Smooth muscle cell (in vitro differentiated cells): ENCODE results near the gene ZSCAN20. TPM values are rescaled to one million over a fixed set of nuclear protein-coding genes. Genes with fewer than 3 reads are reported as not detected.

ENCODE experiments used
- DNase-seq: peaks from one replicate; lab custom pipeline; 2025; ENCODE audit not compliant: unreplicated experiment; lab: John Stamatoyannopoulos, UW
- H2AFZ ChIP-seq: fragments of 200-600 bp; sonication (generic); 2 replicates; pipeline ENCODE4 v1.6.0; 2016; ENCODE audit warnings: antibody characterized with exemption, low read depth, mild to moderate bottlenecking
- H3F3A ChIP-seq: fragments of 200-600 bp; sonication (generic); 2 replicates; pipeline ENCODE4 v1.6.0; 2017; ENCODE audit warnings: antibody characterized with exemption, low read depth
- H3K27ac ChIP-seq: fragments of 200-600 bp; sonication (generic); 2 replicates; pipeline ENCODE4 v1.5.1; 2016; ENCODE audit warnings: low read depth, mild to moderate bottlenecking
- H3K27me3 ChIP-seq: fragments of 200-600 bp; sonication (generic); 2 replicates; pipeline ENCODE4 v1.6.1; 2016; ENCODE audit warnings: low read depth, mild to moderate bottlenecking
- H3K36me3 ChIP-seq: fragments of 200-600 bp; sonication (generic); 2 replicates; pipeline ENCODE4 v1.5.1; 2016; ENCODE audit warnings: low read depth
- H3K4me1 ChIP-seq: fragments of 200-600 bp; sonication (generic); 2 replicates; pipeline ENCODE4 v1.5.1; 2016; ENCODE audit warnings: low read depth
- H3K4me2 ChIP-seq: fragments of 200-600 bp; sonication (generic); 2 replicates; pipeline ENCODE4 v1.6.0; 2016; ENCODE audit warnings: mild to moderate bottlenecking
- H3K4me3 ChIP-seq: fragments of 200-600 bp; sonication (generic); 2 replicates; pipeline ENCODE4 v1.5.1; 2016; ENCODE audit warnings: mild to moderate bottlenecking
- H3K79me2 ChIP-seq: fragments of 200-600 bp; sonication (generic); 2 replicates; pipeline ENCODE4 v1.6.0; 2016; ENCODE audit warnings: low read depth, mild to moderate bottlenecking
- H3K9ac ChIP-seq: fragments of 200-600 bp; sonication (generic); 2 replicates; pipeline ENCODE4 v1.6.0; 2016; ENCODE audit warnings: low read depth
- H3K9me3 ChIP-seq: fragments of 200-600 bp; sonication (generic); replicated peaks from 2 replicates; pipeline ENCODE4 v1.5.1; 2016; ENCODE audit warnings: low read depth
- H4K20me1 ChIP-seq: fragments of 200-600 bp; sonication (generic); 2 replicates; pipeline ENCODE4 v1.6.0; 2016; ENCODE audit warnings: low read depth
- WGBS: methylation state at CpG from one replicate; pipeline ENCODE4 v1.1.7; 2016; ENCODE audit warnings: low lambda C conversion rate; 5-methylcytosine and 5-hydroxymethylcytosine counted together
- polyA plus RNA-seq: library from polyadenylated mRNA; unstranded; fragments of >200 nt; fragmentation: Nextera tagmentation; extraction: Ambion mirVana; gene quantifications from 2 replicates; pipeline ENCODE4 v1.2.1, GENCODE V29; 2016
- total RNA-seq: library from RNA; depleted of rRNA; stranded (reverse); fragments of >200 nt; gene quantifications from 2 replicates; pipeline ENCODE4 v1.2.3, GENCODE V29; 2014
- TF ChIP-seq, protein P1 (sequence below): fragments of 200-600 bp; sonication (generic); IDR thresholded peaks from 2 replicates; pipeline ENCODE4 v1.5.1; 2017; ENCODE audit warnings: borderline replicate concordance, mild to moderate bottlenecking, antibody characterized with exemption; ENCODE audit not compliant: insufficient read depth, poor library complexity, severe bottlenecking

The ZSCAN20 gene
- total and polyA plus RNA-seq, 2 experiments from 2014 or later: 2.3 to 3.8 TPM

DNA sequence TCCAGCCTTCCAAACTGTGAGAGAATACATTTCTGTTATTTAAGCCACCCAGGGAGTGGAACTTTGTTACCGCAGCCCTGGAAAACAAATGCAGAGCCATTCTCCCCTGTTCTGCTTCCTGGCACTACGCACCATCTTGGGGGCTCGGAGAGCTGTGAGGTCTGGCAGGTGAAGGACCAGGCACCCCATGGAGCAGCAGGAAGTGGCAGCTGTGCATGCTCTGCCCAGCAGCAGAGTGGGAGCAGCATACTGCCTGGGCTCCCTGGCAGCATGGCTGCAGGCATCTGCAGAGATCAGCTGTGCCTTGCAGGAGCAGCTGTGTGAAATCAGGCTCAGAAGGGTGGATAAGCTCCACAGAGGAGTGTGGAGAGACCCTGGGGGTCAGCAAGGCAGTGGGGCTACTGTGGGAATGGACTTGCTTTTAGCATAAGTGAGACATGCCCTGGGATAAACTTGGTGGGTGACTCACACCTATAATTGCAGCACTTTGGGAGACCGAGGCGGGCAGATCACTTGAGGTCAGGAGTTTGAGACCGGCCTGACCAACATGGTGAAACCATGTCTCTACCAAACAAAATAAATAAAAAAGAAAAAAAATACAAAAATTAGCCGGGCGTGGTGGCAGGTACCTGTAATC, 17.7 kb upstream of the ZSCAN20 start:
- no peak for DNase-seq
- Histone ChIP-seq H3K36me3 (no peaks in the 10 kb centered on the region), H3K4me3 (no peak overlapping the region), H3K4me2 (no peak overlapping the region), H2AFZ (no peak overlapping the region), H3K27ac (no peak overlapping the region), H3K79me2 (no peaks in the 10 kb centered on the region), H4K20me1 (no peaks in the 10 kb centered on the region), H3F3A (no peaks in the 10 kb centered on the region), H3K9me3 (no peaks in the 10 kb centered on the region), H3K9ac (no peak overlapping the region), H3K4me1 (peaks cover 4% of the 10 kb centered on the region), H3K27me3 (no peaks in the 10 kb centered on the region)
- WGBS: 89% methylated on average over 8 of the region's 8 CpGs
- TF ChIP-seq, protein P1, sequence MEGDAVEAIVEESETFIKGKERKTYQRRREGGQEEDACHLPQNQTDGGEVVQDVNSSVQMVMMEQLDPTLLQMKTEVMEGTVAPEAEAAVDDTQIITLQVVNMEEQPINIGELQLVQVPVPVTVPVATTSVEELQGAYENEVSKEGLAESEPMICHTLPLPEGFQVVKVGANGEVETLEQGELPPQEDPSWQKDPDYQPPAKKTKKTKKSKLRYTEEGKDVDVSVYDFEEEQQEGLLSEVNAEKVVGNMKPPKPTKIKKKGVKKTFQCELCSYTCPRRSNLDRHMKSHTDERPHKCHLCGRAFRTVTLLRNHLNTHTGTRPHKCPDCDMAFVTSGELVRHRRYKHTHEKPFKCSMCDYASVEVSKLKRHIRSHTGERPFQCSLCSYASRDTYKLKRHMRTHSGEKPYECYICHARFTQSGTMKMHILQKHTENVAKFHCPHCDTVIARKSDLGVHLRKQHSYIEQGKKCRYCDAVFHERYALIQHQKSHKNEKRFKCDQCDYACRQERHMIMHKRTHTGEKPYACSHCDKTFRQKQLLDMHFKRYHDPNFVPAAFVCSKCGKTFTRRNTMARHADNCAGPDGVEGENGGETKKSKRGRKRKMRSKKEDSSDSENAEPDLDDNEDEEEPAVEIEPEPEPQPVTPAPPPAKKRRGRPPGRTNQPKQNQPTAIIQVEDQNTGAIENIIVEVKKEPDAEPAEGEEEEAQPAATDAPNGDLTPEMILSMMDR: no peak

GRCh38 chr1:33455539-33456501, 16.6 kb upstream of the ZSCAN20 start:
- Histone ChIP-seq H3K79me2 (no peaks in the 10 kb centered on the region), H3K4me1 (peaks cover 4% of the 10 kb centered on the region), H4K20me1 (no peaks in the 10 kb centered on the region), H3F3A (no peaks in the 10 kb centered on the region), H3K4me2 (no peak overlapping the region), H2AFZ (peak overlapping the region; percentile 75), H3K4me3 (no peak overlapping the region), H3K27me3 (no peaks in the 10 kb centered on the region), H3K9me3 (no peaks in the 10 kb centered on the region), H3K36me3 (no peaks in the 10 kb centered on the region), H3K9ac (no peak overlapping the region), H3K27ac (no peak overlapping the region)
- TF ChIP-seq, protein P1: peak; percentile 56
- 69% methylated on average over 8 of the region's 8 CpGs for WGBS
- DNase-seq: no peak

DNA sequence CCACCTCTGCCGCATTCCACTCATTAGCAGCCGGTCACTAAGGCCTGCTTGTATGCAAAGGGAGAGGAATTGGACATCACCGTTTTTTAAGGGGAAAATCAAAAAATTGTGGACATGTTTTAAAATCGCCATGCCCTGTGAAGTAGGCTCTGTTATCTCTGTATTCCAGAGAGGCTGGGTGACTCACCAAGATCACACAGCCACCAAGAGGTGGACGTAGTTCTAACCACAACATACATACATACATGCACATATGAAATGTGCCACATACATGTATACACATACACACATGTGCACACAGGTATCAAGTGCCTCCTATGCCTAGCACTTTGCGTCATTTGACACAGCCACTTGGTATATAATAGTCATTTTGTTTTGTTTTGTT, 16.0 kb upstream of the ZSCAN20 start:
- no peak overlapping the region for H2AFZ ChIP-seq
- H3K9me3 ChIP-seq: no peaks in the 10 kb centered on the region
- no peaks in the 10 kb centered on the region for H3K36me3 ChIP-seq
- H3F3A ChIP-seq: no peaks in the 10 kb centered on the region
- H3K79me2 ChIP-seq: no peaks in the 10 kb centered on the region
- no peaks in the 10 kb centered on the region for H3K27me3 ChIP-seq
- H3K4me1 ChIP-seq: peaks cover 4% of the 10 kb centered on the region
- TF ChIP-seq, protein P1: no peak
- DNase-seq: no peak
- H3K9ac ChIP-seq: no peak overlapping the region
- 67% methylated on average over 6 of the region's 6 CpGs for WGBS
- no peak overlapping the region for H3K4me2 ChIP-seq
- no peak overlapping the region for H3K4me3 ChIP-seq
- H3K27ac ChIP-seq: no peak overlapping the region
- H4K20me1 ChIP-seq: no peaks in the 10 kb centered on the region
